ENCODE measurements around the gene MGP.

The MGP gene

GRCh38 chr12:14902465-14902864, 16.8 kb upstream of the MGP start:
- DNase-seq = no peak

- DNase-seq = no peak
Measured at GRCh38 chr12:14901228-14901562, 15.5 kb upstream of the MGP start.

- no peak for DNase-seq
Measured at GRCh38 chr12:14900521-14901227, 15.0 kb upstream of the MGP start.

- no peak for DNase-seq
Measured at GRCh38 chr12:14896521-14897169, 11.0 kb upstream of the MGP start.

GRCh38 chr12:14893506-14894250, 8.0 kb upstream of the MGP start:
- no peak for DNase-seq

- DNase-seq = no peak
Measured at GRCh38 chr12:14892726-14893505, 7.3 kb upstream of the MGP start.

- no peak for DNase-seq
Measured at GRCh38 chr12:14890701-14891100, 5.0 kb upstream of the MGP start.

DNA sequence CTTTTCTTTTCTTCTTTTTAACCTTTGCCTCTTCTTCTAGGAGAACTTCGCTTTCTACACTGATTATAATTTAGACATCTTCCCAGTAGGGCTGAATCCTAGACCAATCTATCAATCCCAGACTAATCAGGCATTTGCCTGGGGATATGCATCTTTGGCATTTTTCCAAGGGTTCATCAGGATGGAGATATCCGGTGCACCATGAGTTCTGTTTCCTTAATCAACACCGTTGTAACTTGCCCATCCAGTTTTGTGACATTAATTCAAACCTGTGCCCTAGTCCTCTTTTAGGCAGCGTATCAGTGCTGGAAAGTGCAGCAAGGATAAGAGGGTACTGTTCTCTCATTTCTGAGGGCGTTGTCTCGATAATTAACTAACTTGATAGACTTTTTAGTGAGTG, 617 bp upstream of the MGP start:
- DNase-seq = no peak

GRCh38 chr12:14884458-14884878, 1.2 kb downstream of the MGP start:
- peak; percentile 86 for DNase-seq

GRCh38 chr12:14883686-14884085, 2.0 kb downstream of the MGP start:
- DNase-seq = no peak

DNA sequence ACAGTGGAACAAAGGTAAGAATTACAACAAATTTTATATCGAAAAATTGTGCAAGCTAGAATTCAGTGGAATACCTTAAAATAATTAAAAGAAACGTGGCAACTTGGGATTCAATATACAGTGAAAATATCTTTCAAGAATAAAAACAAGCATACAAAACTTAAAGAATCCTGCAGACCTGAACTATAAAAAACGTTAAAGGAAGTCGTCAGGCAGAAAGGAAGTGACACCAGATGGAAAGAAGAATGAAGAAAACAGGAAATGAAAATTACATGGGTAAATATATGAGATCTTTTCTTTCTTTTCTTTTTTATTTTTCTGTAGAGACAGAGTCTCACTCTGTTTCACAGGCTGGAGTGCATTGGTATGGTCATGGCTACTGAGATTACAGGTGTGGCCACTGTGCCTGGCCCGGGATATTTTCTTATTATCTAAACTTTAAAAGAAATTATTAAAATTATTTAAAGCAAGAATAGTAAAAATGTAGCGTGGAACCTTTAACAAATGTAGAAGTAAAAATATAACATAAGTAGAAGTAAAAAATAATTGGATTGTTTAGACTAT, 4.7 kb downstream of the MGP start:
- DNase-seq = no peak

GRCh38 chr12:14879222-14879933, 6.3 kb downstream of the MGP start:
- no peak for DNase-seq

DNA sequence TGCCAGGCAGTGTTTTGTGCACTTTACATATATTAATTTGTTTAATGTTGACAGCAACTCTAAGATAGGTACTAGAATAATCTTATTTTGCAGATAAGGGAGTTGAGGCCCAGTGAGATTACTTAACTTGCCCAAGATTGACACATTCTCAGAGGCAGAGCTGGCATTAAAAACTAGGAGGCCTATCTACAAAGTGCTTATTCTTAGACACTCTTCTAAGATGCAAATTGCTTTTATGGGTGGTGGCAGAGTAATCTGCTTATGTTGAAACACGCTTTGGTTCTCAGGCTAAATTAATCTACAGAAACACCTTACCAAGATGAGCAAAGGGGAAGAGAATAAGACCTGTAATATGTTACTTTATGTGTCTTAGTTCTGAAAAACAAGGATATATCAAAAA, 7.2 kb downstream of the MGP start:
- no peak for DNase-seq

DNA sequence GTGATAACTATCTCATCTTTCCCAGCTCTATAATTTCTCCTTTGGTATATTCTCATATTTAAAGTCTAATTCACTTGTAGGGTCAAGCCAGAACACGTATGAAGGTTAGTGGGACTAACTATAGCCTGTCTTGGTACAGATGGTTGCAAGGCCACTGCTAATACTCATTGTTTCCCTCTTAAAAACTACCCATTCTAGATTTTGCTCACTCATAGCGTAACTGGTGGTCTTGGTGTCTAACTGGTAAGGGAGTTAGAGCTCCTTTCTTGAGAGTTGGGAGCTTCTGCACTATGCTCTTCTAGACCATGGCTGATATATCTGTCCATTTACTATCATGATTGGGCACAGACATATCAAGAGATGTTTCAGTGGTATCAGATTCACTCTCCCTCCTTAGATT, 8.8 kb downstream of the MGP start:
- no peak for DNase-seq

- DNase-seq = no peak
Measured at GRCh38 chr12:14874882-14875281, 10.8 kb downstream of the MGP start.

DNA sequence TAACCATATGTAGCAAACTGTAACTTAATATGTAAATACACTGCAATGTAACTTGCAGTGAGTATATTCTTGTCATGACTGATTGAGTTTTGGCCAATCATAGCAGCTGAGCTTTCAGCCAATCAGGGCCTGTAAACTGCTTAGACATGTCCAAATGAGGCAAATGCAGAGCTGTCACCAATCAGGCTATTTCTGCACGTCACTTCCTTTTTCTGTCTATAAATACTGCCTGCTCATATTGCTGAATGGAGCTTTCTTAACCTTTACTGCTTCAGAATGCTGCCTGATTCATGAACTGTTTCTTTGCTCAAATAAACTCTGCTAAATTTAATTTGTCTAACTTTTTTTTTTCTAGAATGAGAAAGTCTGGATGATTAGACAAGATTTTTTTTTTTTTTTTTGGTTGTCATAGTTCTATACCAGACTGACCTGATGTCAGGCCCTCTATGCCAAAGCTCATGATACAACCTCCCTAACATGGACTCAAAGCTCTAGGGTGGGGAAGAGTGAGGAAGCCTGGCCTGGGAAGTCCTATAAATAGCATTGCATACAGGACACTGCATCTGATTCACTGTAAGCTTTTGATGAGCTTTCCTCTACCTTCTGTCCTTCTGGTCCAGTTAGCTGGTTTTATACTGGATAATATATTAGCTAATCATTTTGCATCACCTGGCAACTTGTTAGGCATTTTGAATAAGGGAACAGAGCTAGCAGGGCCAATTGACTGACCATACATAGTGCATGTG, 12.0 kb downstream of the MGP start:
- no peak for DNase-seq

GRCh38 chr12:14871886-14872285, 13.8 kb downstream of the MGP start:
- no peak for DNase-seq

GRCh38 chr12:14871247-14871646, 14.4 kb downstream of the MGP start:
- DNase-seq = no peak

- no peak for DNase-seq
Measured at GRCh38 chr12:14868916-14869506, 16.6 kb downstream of the MGP start.

- no peak for DNase-seq
Measured at GRCh38 chr12:14860490-14860889, 25.2 kb downstream of the MGP start.

DNA sequence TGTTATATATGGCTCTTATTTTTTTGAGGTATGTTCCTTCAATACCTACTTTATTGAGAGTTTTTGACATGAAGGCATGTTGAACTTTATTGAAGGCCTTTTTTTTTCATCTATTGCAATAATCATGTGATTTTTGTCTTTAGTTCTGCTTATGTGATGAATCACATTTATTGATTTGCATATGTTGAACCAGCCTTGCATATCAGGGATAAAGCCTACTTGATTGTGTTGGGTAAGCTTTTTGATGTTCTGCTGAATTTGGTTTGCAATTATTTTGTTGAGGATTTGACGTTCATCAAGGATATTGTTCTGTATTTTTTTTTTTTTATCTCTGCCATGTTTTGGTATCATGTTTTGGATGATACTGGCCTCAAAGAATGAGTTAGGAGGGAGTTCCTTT, 27.1 kb downstream of the MGP start:
- DNase-seq = no peak

Measured in activated CD8-positive, alpha-beta memory T cell treated with anti-CD3 and anti-CD28 coated beads for 24 hours (primary cell).